Stimulated activated naive CD8-positive, alpha-beta T cell treated with anti-CD3 and anti-CD28 coated beads, Interleukin-15, amount 100 ng/mL, for 72 hours (primary cell): ENCODE measurements around the gene SDCCAG8.

Experiments
- ATAC-seq: fragments of 150-1000 bp; cut with Tn5 transposase; 2 replicates; pipeline ENCODE4 v1.10.0; 2021; ENCODE audit warnings: mild to moderate bottlenecking, moderate library complexity
- DNase-seq, 2 donors: peaks; one replicate each; pipeline ENCODE4 v3.0.0; 2021 to 2022
- H3K27ac Mint-ChIP-seq, 2 donors: one replicate each; pipeline ENCODE4 v1.8.0; 2022; ENCODE audit warnings: mild to moderate bottlenecking in 2 of 2, mixed read lengths in 2 of 2, moderate library complexity in 2 of 2
- H3K27me3 Mint-ChIP-seq: one replicate; pipeline ENCODE4 v1.8.0; 2022; ENCODE audit warnings: mixed read lengths
- H3K4me1 Mint-ChIP-seq: one replicate; pipeline ENCODE4 v1.8.0; 2022; ENCODE audit warnings: mild to moderate bottlenecking, mixed read lengths
- H3K4me3 Mint-ChIP-seq, 2 donors: one replicate each; pipeline ENCODE4 v1.8.0; 2022; ENCODE audit warnings: mild to moderate bottlenecking in 2 of 2, mixed read lengths in 2 of 2, moderate library complexity in 1 of 2
- H3K9me3 Mint-ChIP-seq, 2 donors: one replicate each; pipeline ENCODE4 v1.8.0; 2022; ENCODE audit warnings: mixed read lengths in 2 of 2

The SDCCAG8 gene

DNA sequence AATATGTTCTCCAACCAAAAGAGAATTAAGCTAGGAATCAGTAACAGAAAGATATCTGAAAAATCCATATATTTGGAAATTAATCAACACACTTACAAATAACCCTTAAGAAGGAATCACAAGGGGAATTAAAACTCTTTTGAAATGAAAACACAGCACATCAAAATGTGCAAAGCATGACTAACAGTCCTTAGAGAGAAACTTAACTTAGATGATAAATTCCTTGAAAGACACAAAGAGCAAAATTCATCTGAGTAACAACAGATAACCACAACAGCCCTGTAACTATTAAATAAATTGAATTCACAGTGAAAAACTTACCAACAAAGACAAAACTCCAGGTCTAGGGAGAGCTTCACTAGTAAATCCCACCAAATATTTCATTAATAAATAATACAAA lies 283.8 kb downstream of the SDCCAG8 start:
- Mint-ChIP-seq H3K27ac (no peak overlapping the region), H3K27me3 (no peaks in the 10 kb centered on the region), H3K4me1 (no peaks in the 10 kb centered on the region), H3K9me3 (peaks cover 6 to 8% of the 10 kb centered on the region in 2 donors), H3K4me3 (no peak overlapping the region)
- ATAC-seq = no peak
- no peak for DNase-seq

DNA sequence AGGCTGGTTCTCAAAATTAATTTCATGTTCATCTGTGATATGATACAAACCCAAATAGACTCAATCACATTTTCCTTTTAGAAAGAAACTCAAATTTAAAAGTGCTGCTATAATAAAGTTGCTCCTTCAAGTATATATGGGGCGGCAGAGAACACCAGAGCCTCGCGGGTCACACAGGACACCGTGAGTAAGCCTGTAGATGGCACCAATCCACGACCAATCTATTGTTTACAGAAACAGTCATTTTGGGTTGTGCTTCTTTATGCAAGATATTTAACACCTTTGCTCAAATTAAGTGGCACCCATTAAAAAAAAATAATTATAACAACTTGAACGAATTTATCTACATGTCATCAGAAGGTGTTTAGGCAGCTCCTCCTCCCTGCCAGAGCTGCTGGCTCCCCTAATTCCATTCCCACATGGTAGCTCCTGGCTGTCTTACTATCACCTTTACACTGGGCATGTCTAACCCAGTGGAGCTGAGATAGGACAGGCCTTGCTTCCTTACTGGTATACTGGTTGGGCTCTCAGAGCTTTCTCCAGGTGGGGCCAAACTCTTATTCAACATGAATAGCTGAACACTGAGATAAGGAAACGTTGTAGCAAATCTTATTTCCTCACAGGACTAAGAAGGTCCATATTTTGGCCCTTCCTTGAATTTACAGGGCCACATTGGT lies 287.0 kb downstream of the SDCCAG8 start:
- Mint-ChIP-seq H3K27me3 (no peaks in the 10 kb centered on the region), H3K4me1 (no peaks in the 10 kb centered on the region), H3K4me3 (no peak overlapping the region), H3K27ac (no peak overlapping the region), H3K9me3 (no peaks in the 10 kb centered on the region)
- DNase-seq (no peak), ATAC-seq (no peak)

DNA sequence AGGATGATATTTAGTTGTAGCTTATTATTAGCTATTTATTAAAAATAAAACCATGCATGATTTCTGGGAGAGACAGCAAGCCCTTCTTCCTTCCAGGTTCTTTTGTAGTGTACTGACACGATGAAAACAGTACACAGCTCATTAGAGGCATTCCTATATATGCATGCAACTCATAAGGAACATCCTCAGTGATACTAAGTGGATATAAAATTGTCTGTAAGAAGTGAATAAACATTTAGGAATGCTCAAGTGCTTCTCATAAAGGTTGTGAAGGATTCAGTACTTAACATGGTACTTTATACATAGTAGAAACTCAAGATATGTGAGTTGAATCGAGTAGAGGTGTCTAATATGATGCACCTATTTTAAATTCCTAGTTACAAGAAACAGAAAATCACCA lies 287.7 kb downstream of the SDCCAG8 start:
- ATAC-seq = no peak
- H3K9me3 Mint-ChIP-seq = no peaks in the 10 kb centered on the region
- no peak overlapping the region for H3K27ac Mint-ChIP-seq
- no peak overlapping the region for H3K4me3 Mint-ChIP-seq
- H3K4me1 Mint-ChIP-seq = no peaks in the 10 kb centered on the region
- no peak for DNase-seq
- H3K27me3 Mint-ChIP-seq = no peaks in the 10 kb centered on the region

DNA sequence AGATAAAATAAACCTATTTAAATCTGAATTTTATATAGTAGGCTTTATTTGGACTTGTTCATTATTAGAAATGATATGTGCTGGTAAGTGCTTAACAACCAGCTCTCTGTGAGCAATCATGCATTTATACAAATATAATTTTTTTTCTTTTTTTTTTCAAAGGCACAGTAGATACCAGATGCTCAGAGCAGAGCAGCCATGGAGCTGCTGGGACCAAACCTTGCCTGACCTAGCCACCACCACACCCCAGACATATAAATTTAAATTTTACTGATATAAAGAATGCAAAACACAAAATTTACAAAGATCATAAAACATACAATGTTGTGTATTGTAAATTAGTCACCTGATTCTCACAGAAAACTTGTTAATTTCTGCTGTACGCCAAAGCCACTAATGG lies 290.6 kb downstream of the SDCCAG8 start:
- Mint-ChIP-seq H3K4me3 (no peak overlapping the region), H3K27me3 (no peaks in the 10 kb centered on the region), H3K9me3 (no peaks in the 10 kb centered on the region), H3K4me1 (no peaks in the 10 kb centered on the region), H3K27ac (no peak overlapping the region)
- DNase-seq (no peak), ATAC-seq (no peak)

DNA sequence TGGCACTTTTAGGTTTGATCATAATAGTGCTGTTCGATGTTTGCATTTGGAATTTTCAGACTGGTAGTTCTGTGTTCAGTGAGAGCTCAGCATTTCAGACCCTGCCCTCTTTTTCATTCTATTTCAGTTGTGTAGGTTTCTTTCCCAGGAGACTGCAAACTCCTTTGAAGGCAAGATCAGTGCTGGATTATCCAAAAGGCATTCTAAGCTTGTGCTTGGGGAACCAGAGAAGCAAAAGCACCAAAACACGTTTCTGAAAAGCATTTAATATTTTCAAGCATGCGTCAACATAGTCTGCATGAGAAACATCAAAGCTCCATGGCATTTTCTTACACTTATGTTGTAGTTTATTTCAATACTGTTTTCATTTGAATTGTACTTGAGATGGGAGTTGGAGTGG lies 292.1 kb downstream of the SDCCAG8 start:
- no peak for ATAC-seq
- Mint-ChIP-seq H3K27ac (no peak overlapping the region), H3K27me3 (no peaks in the 10 kb centered on the region), H3K4me3 (no peak overlapping the region), H3K4me1 (no peaks in the 10 kb centered on the region), H3K9me3 (no peaks in the 10 kb centered on the region)
- no peak for DNase-seq

DNA sequence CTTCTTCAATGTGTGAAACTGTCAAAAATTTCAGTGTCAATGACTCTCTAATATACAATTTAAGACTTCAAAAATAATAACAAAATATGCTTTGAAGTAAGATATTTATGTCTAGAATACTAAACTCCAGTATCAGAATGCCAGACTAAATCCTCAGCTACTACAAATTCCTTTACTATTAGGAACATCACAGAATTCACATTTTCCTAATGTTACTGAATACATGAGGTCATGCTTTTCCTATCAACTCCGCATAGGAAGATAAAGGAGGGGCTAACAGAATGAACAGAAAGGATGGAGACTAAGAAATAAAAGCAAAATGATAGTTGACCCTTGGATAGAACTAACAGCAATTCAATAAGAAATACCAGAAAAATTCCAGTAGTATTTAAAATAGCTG lies 292.7 kb downstream of the SDCCAG8 start:
- no peaks in the 10 kb centered on the region for H3K27me3 Mint-ChIP-seq
- DNase-seq (no peak), ATAC-seq (no peak)
- H3K4me3 Mint-ChIP-seq = no peak overlapping the region
- no peaks in the 10 kb centered on the region for H3K9me3 Mint-ChIP-seq
- H3K4me1 Mint-ChIP-seq = no peaks in the 10 kb centered on the region
- H3K27ac Mint-ChIP-seq = no peak overlapping the region

DNA sequence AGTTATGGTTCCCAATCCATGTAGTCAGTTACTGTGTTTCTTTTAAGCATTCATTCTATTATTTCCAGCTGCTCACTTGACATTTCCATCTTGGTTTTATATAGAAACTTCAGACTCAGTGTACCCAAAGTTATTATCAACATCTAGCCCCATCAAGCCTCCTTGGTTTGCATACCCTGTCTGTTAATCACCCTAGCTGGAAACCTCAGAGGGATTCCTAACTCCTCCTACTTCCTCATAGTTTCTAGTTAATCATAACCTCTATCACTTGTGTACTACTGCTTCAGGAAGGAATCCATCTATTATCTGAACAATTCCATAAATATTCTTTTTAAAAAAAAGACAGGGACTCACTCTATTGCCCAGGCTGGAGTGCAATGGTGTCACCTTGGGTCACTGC lies 293.3 kb downstream of the SDCCAG8 start:
- H3K27ac Mint-ChIP-seq = no peak overlapping the region
- H3K9me3 Mint-ChIP-seq = no peaks in the 10 kb centered on the region
- ATAC-seq (no peak), DNase-seq (no peak)
- no peaks in the 10 kb centered on the region for H3K4me1 Mint-ChIP-seq
- no peaks in the 10 kb centered on the region for H3K27me3 Mint-ChIP-seq
- no peak overlapping the region for H3K4me3 Mint-ChIP-seq
